Small intestine (tissue), 7 donors: ENCODE results near the gene OMA1. TPM values are rescaled to one million over a fixed set of nuclear protein-coding genes. Genes with fewer than 3 reads are reported as not detected.
"Not testable (repeated sequence)": the region's sequence is repeated elsewhere in the genome, so short reads cannot be mapped to it uniquely, and the experiment has no call there.

Experiments used
- DNase-seq, 2 donors: peaks; one replicate each; pipeline versions ENCODE4 v3.0.0 to v3.0.0-alpha.2; 2013
- FAIRE-seq: peaks from 2 replicates; lab custom pipeline; 2012; peaks lifted over from hg19 to GRCh38; lab: Jason Lieb, UNC
- H3K27ac ChIP-seq, 3 donors: one replicate each; pipeline ENCODE4 v1.5.1; 2013; ENCODE audit warnings: low read length in 2 of 3, mild to moderate bottlenecking in 2 of 3, control low read depth in 1 of 3, inconsistent platforms in 1 of 3, low read depth in 1 of 3, moderate library complexity in 1 of 3
- H3K27me3 ChIP-seq, 3 donors: one replicate each; pipeline ENCODE4 v1.6.1; 2013; ENCODE audit warnings: low read length in 3 of 3, inconsistent platforms in 1 of 3; ENCODE audit not compliant: control insufficient read depth in 3 of 3, insufficient read depth in 3 of 3
- H3K36me3 ChIP-seq, 3 donors: one replicate each; pipeline ENCODE4 v1.6.1; 2013; ENCODE audit warnings: low read length in 3 of 3, inconsistent platforms in 1 of 3, low read depth in 1 of 3, mild to moderate bottlenecking in 1 of 3, moderate library complexity in 1 of 3; ENCODE audit not compliant: control insufficient read depth in 3 of 3, insufficient read depth in 2 of 3
- H3K4me1 ChIP-seq, 3 donors: one replicate each; pipeline ENCODE4 v1.6.1; 2013; ENCODE audit warnings: low read length in 2 of 3, inconsistent platforms in 1 of 3, low read depth in 1 of 3, mild to moderate bottlenecking in 1 of 3, moderate library complexity in 1 of 3; ENCODE audit not compliant: control insufficient read depth in 3 of 3, insufficient read depth in 2 of 3
- H3K4me3 ChIP-seq, 3 donors: one replicate each; pipeline ENCODE4 v1.5.1; 2013; ENCODE audit warnings: low read length in 3 of 3, control low read depth in 1 of 3, inconsistent platforms in 1 of 3, low read depth in 1 of 3, mild to moderate bottlenecking in 1 of 3, moderate library complexity in 1 of 3
- H3K9me3 ChIP-seq, 2 donors: one replicate each; pipeline ENCODE4 v1.6.1; 2013; ENCODE audit warnings: low read depth in 1 of 2, low read length in 1 of 2; ENCODE audit not compliant: control insufficient read depth in 2 of 2, insufficient read depth in 1 of 2
- WGBS, 3 donors: extraction: QIAGEN DNeasy Blood & Tissue Kit; methylation state at CpG; one replicate each; pipeline ENCODE4 v1.1.7; 2013; 5-methylcytosine and 5-hydroxymethylcytosine counted together
- polyA plus RNA-seq, 4 donors: library from polyadenylated mRNA; stranded (reverse) in 3 of 4; unstranded in 1 of 4; fragments of 200-250 nt in 3 of 4; fragments of 120-200 nt in 1 of 4; gene quantifications; one replicate each; pipeline versions ENCODE4 v1.2.1 to v1.2.3, GENCODE V29; 2013
- donor health status: healthy with polysubstance abuse.
- donor health status: control.
- donor health status: control.
- donor health status: Bipolar disorder and iron deficiency.
- donor health status: healthy.

Gene OMA1
- polyA plus RNA-seq, 4 donors: 7.3 to 39.9 (median 12.3) TPM

DNA sequence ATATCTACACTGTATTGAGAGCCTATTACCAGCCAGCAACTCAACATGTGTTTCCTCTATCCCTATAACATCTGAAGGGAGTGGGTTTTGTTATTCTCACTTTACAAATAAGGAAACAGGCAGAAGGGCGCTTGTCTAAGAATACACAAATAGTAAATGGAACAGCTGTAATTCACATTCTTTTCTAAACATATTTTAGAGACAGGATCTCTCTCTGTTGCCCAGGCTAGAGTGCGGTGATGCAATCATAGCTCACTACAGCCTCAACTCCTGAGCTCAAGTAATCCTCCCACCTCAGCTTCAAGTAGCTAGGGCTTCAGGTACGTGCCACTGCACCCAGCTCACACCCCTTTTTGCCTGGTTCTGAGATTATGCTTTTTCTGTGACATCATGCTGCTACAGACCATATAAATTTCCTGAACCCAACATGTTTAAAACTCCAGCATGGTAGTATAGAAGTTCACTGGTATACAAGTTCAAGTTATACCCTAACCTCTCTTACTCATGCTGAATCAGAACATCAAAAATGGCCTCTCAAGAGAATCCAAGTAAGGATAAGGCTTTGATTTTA, 39.1 kb upstream of the OMA1 start:
- DNase-seq: no peak
- H3K27ac ChIP-seq: no peak overlapping the region
- peaks cover 0 to 3% (median 0%) of the 10 kb centered on the region in 3 donors for H3K4me1 ChIP-seq
- H3K4me3 ChIP-seq: no peak overlapping the region
- H3K27me3 ChIP-seq: no peaks in the 10 kb centered on the region
- 37 to 55% (median 51%) methylated on average over 3 of the region's 3 CpGs for WGBS, 3 donors
- no peak for FAIRE-seq
- H3K36me3 ChIP-seq: no peaks in the 10 kb centered on the region
- no peaks in the 10 kb centered on the region for H3K9me3 ChIP-seq

GRCh38 chr1:58585166-58585565, 38.6 kb upstream of the OMA1 start:
- FAIRE-seq: no peak
- Histone ChIP-seq H3K9me3 (no peaks in the 10 kb centered on the region), H3K36me3 (no peaks in the 10 kb centered on the region), H3K4me1 (peaks cover 0 to 3% (median 0%) of the 10 kb centered on the region in 3 donors), H3K27me3 (peaks cover 0 to under 1% (median 0%) of the 10 kb centered on the region in 3 donors), H3K4me3 (no peak overlapping the region), H3K27ac (no peak overlapping the region)
- WGBS, 3 donors: 37 to 60% (median 40%) methylated on average over 2 of the region's 2 CpGs
- DNase-seq: no peak

GRCh38 chr1:58584082-58584895, 37.8 kb upstream of the OMA1 start:
- no peaks in the 10 kb centered on the region for H3K9me3 ChIP-seq
- WGBS, 3 donors: 21 to 28% (median 23%) methylated on average over 8 of the region's 8 CpGs
- H3K4me3 ChIP-seq: no peak overlapping the region
- FAIRE-seq (no peak), DNase-seq (no peak)
- no peaks in the 10 kb centered on the region for H3K36me3 ChIP-seq
- H3K27me3 ChIP-seq: peaks cover 0 to 3% (median 0%) of the 10 kb centered on the region in 3 donors
- H3K4me1 ChIP-seq: peaks cover 0 to 3% (median 0%) of the 10 kb centered on the region in 3 donors
- H3K27ac ChIP-seq: peak overlapping the region in 1 of 3 donors; percentile 7

- FAIRE-seq: no peak
- no peak overlapping the region for H3K27ac ChIP-seq
- peaks cover 0 to 3% (median 0%) of the 10 kb centered on the region in 3 donors for H3K27me3 ChIP-seq
- H3K4me3 ChIP-seq: no peak overlapping the region
- peaks cover 0 to 3% (median 0%) of the 10 kb centered on the region in 3 donors for H3K4me1 ChIP-seq
- H3K9me3 ChIP-seq: no peaks in the 10 kb centered on the region
- DNase-seq: no peak
- no peaks in the 10 kb centered on the region for H3K36me3 ChIP-seq
- 61 to 71% (median 67%) methylated on average over 1 of the region's 1 CpG for WGBS, 3 donors
These were observed 37.0 kb upstream of the OMA1 start for GRCh38 chr1:58583496-58583895.

- not testable (repeated sequence) for FAIRE-seq, H3K36me3 ChIP-seq, H3K27ac ChIP-seq, DNase-seq, H3K4me3 ChIP-seq, H3K27me3 ChIP-seq, H3K4me1 ChIP-seq, H3K9me3 ChIP-seq
- WGBS, 3 donors: 67 to 100% (median 86%) methylated on average over 1 of the region's 1 CpG
These were observed 35.6 kb upstream of the OMA1 start for GRCh38 chr1:58582143-58582542.

DNA sequence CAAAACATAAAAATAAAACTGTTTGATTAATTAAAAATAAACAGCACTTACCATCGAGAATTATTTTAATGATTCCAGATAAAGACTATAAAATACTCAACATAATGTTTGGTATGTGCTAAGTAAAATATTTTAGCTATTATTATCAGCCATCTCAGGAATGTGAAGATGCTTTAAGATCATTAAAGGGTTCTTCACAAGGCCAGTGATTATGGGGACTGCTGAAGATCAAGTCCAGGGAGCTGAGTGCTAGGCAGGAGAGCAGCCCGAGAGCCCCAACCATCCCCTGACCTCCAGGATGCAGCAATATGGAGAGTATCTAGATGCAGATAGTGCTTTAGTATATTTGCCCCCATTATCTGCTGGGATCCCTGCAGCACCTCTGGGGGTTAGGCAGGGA, 35.1 kb upstream of the OMA1 start:
- FAIRE-seq (no peak), DNase-seq (no peak)
- WGBS, 3 donors: 75 to 85% (median 79%) methylated on average over 2 of the region's 2 CpGs
- no peak overlapping the region for H3K4me3 ChIP-seq
- H3K27me3 ChIP-seq: peaks cover 0 to 10% (median 7%) of the 10 kb centered on the region in 3 donors
- no peaks in the 10 kb centered on the region for H3K36me3 ChIP-seq
- peaks cover 0 to 8% (median 0%) of the 10 kb centered on the region in 3 donors for H3K4me1 ChIP-seq
- no peak overlapping the region for H3K27ac ChIP-seq
- H3K9me3 ChIP-seq: no peaks in the 10 kb centered on the region

- FAIRE-seq: no peak
These were observed 33.7 kb upstream of the OMA1 start for GRCh38 chr1:58580186-58580585.

DNA sequence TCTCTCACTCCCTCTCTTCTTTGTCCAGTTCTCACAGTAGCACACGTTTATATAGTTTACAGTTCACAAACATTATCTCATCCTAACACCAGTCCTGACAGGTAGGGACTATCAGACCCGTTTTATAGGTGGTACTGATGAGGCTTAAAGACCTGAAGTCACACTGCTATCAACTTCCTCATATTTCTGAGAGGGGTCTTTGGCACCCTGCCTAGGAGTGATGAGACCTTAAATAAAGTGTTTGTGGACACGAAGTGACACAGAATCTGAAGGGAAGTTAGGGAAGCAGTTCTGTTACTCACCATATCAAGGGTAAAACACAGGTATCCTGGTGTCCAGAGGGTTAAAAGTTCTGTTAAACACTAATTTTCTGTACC, 31.1 kb upstream of the OMA1 start:
- WGBS, 3 donors: 12 to 20% (median 12%) methylated on average over 3 of the region's 3 CpGs
- no peak for FAIRE-seq
- DNase-seq: no peak
- Histone ChIP-seq H3K9me3 (no peaks in the 10 kb centered on the region), H3K4me1 (peaks cover 0 to 5% (median 0%) of the 10 kb centered on the region in 3 donors), H3K27ac (no peak overlapping the region), H3K27me3 (peaks cover 0 to 28% (median 22%) of the 10 kb centered on the region in 3 donors), H3K36me3 (no peaks in the 10 kb centered on the region), H3K4me3 (peak overlapping the region in 1 of 3 donors; percentile 22)

More at GRCh38 chr1:58580186-58580585, 33.7 kb upstream of the OMA1 start:
- Histone ChIP-seq H3K9me3 (no peaks in the 10 kb centered on the region), H3K4me3 (no peak overlapping the region), H3K27ac (no peak overlapping the region), H3K4me1 (peaks cover 0 to 8% (median 0%) of the 10 kb centered on the region in 3 donors), H3K27me3 (peaks cover 0 to 23% (median 19%) of the 10 kb centered on the region in 3 donors), H3K36me3 (no peaks in the 10 kb centered on the region)
- 37 to 67% (median 48%) methylated on average over 1 of the region's 1 CpG for WGBS, 3 donors
- no peak for DNase-seq
